ENCODE measurements around the gene MME.

Gene MME

DNA sequence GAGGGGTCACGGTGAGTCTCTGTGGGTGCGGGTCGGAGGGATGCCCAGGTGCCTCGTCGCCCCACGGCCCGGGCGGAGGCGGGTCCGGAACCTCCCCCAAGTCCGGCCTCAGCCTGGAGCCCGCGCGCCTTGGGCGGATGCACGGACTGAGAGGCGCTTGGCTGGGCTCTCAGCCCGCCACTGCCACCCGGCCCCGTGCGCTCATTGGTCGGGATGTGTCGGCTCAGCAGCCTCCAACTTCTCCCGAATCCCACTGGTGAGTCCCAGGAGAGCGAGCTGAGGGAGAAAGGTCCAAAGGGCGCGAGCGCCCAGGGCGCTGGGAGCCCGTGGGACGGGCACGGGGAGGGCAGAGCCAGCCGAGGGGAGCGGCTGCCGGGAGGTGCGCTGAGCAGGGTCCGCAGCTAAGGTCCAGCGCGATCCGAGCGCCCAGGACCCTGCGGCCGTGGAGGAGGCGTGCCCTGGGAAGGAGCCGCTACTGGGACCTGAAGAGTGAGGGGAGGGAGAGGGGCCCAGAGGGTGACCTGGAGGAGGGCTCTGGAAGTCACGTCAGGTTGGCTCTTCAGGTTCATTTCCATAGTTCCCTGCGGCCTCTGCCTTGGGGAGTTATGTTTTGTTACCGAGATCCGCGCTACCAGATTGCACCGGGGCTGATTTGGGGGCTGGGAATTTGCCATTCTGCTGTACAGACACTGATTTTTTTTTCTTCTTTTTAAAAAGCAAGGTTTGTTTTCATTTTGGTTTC, at the start of gene MME:
TSS of gene MME (plus strand) at position 574 of the 742 bp plus-strand sequence. CDS start 3,849 bp downstream, outside the sequence.
- TF ChIP-seq, protein P1, sequence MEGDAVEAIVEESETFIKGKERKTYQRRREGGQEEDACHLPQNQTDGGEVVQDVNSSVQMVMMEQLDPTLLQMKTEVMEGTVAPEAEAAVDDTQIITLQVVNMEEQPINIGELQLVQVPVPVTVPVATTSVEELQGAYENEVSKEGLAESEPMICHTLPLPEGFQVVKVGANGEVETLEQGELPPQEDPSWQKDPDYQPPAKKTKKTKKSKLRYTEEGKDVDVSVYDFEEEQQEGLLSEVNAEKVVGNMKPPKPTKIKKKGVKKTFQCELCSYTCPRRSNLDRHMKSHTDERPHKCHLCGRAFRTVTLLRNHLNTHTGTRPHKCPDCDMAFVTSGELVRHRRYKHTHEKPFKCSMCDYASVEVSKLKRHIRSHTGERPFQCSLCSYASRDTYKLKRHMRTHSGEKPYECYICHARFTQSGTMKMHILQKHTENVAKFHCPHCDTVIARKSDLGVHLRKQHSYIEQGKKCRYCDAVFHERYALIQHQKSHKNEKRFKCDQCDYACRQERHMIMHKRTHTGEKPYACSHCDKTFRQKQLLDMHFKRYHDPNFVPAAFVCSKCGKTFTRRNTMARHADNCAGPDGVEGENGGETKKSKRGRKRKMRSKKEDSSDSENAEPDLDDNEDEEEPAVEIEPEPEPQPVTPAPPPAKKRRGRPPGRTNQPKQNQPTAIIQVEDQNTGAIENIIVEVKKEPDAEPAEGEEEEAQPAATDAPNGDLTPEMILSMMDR (IDR thresholded peaks at IDR 0.05; ENCODE audit: poor library complexity, severe bottlenecking), result no peak
- peaks cover 4% of the 10 kb centered on the region for H3K9me3 ChIP-seq (ENCODE audit: severe bottlenecking)
- H3K27ac ChIP-seq (ENCODE audit: poor library complexity, severe bottlenecking), result no peak within 1 kb of the TSS
- ATAC-seq (ENCODE audit: low read depth) (peak; percentile 90), DNase-seq (ENCODE audit: low spot score) (peak; percentile 55)
- H3K36me3 ChIP-seq (ENCODE audit: low read depth), result peaks cover 6% of the 10 kb centered on the region
- no peaks in the 10 kb centered on the region for H3K27me3 ChIP-seq (ENCODE audit: insufficient read depth, poor library complexity, severe bottlenecking)
- peak within 1 kb of the TSS; percentile 59 for H3K4me3 ChIP-seq (ENCODE audit: severe bottlenecking)
- peaks cover 10% of the 10 kb centered on the region for H3K4me1 ChIP-seq (ENCODE audit: insufficient read depth, poor library complexity, severe bottlenecking)

DNA sequence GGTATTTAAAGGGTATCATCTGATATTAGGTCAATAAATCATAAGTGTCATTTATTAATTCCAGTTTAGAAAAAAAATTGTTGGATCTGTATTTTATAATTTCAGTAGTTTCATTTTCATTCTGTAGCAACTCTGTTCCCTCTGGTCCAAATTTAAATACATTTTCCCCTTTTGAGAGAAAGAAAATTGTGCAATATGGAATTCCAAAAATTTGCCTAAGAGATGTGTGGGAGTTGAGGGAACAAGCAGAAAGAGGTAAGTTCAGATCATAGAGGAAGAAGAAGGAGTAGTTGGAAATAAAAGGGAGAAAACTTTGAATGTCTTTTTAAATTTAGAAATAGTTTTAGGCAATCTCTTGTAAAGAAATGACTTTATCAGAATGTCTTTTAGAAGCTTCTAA, 48.9 kb upstream of the MME start:
- Histone ChIP-seq H3K27me3 (ENCODE audit: insufficient read depth, poor library complexity, severe bottlenecking) (no peaks in the 10 kb centered on the region), H3K36me3 (ENCODE audit: low read depth) (no peaks in the 10 kb centered on the region), H3K4me3 (ENCODE audit: severe bottlenecking) (no peak overlapping the region), H3K4me1 (ENCODE audit: insufficient read depth, poor library complexity, severe bottlenecking) (no peaks in the 10 kb centered on the region), H3K9me3 (ENCODE audit: severe bottlenecking) (no peaks in the 10 kb centered on the region), H3K27ac (ENCODE audit: poor library complexity, severe bottlenecking) (no peak overlapping the region)
- DNase-seq (ENCODE audit: low spot score) (no peak), ATAC-seq (ENCODE audit: low read depth) (no peak)
- TF ChIP-seq, protein P1 (IDR thresholded peaks at IDR 0.05; ENCODE audit: poor library complexity, severe bottlenecking), result no peak

DNA sequence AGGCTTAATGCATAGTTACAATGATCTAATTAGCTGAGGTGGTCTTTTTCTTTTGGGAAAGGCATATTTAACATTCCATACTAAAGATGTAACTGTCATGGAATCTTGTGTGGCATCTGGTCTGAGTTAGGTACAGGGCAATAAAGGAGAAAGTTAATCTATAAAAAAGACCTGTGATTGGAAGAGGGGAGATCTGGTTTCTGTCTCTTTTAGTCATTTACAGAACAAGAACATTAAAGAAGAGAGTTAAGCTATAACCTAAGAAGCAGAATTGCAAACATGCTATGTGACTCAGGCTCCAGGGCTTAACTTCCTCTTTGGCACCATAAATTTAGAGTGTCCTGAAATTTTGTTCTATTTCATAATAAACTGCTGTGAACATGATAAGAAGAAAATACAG, 47.2 kb upstream of the MME start:
- H3K4me1 ChIP-seq (ENCODE audit: insufficient read depth, poor library complexity, severe bottlenecking), result no peaks in the 10 kb centered on the region
- no peak for DNase-seq (ENCODE audit: low spot score)
- TF ChIP-seq, protein P1 (IDR thresholded peaks at IDR 0.05; ENCODE audit: poor library complexity, severe bottlenecking), result no peak
- H3K27me3 ChIP-seq (ENCODE audit: insufficient read depth, poor library complexity, severe bottlenecking), result no peaks in the 10 kb centered on the region
- no peak overlapping the region for H3K4me3 ChIP-seq (ENCODE audit: severe bottlenecking)
- no peaks in the 10 kb centered on the region for H3K36me3 ChIP-seq (ENCODE audit: low read depth)
- no peak overlapping the region for H3K27ac ChIP-seq (ENCODE audit: poor library complexity, severe bottlenecking)
- ATAC-seq (ENCODE audit: low read depth), result no peak
- no peaks in the 10 kb centered on the region for H3K9me3 ChIP-seq (ENCODE audit: severe bottlenecking)

DNA sequence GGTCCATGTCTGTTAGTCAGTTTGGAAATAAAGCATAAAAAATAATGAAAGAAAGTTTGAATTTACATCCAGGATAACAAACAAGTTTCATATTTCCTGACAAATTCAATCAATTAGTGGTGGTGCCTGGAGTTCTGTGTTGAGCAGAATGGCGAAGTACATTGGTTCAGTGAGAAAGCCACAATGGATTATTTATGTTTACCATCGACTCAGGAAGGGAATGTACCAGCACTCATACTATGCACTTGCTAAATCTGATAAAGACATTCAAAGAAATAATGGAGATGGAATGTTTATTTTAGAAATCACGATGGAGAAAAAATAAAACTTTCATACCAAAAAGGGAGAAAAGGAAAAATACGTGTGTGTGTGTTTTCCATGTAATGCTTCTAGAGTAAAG, 45.3 kb upstream of the MME start:
- ATAC-seq (ENCODE audit: low read depth) (no peak), DNase-seq (ENCODE audit: low spot score) (no peak)
- Histone ChIP-seq H3K36me3 (ENCODE audit: low read depth) (no peaks in the 10 kb centered on the region), H3K4me1 (ENCODE audit: insufficient read depth, poor library complexity, severe bottlenecking) (no peaks in the 10 kb centered on the region), H3K4me3 (ENCODE audit: severe bottlenecking) (no peak overlapping the region), H3K27me3 (ENCODE audit: insufficient read depth, poor library complexity, severe bottlenecking) (no peaks in the 10 kb centered on the region), H3K27ac (ENCODE audit: poor library complexity, severe bottlenecking) (no peak overlapping the region), H3K9me3 (ENCODE audit: severe bottlenecking) (no peaks in the 10 kb centered on the region)
- TF ChIP-seq, protein P1 (IDR thresholded peaks at IDR 0.05; ENCODE audit: poor library complexity, severe bottlenecking), result no peak

DNA sequence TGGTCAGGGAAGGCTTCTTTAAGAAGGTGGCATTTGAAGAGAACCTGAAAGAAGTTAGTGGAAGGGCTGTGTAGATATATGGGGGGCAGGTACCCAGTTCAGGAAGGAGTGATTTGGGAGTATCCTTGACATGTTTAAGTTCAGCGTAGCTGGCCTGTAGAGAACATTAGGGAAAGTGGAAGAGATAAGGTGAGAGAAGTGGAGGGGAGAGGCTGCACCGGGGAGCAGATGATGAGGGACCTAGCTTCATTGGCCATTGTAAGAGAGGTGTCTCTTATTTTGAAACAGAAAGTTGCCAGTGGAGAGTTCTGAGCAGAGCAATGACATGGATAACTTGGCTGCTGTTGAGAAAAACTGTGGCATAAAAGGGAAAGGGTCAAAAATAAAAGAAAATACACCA, 44.6 kb upstream of the MME start:
- Histone ChIP-seq H3K27ac (ENCODE audit: poor library complexity, severe bottlenecking) (no peak overlapping the region), H3K9me3 (ENCODE audit: severe bottlenecking) (no peaks in the 10 kb centered on the region), H3K4me3 (ENCODE audit: severe bottlenecking) (no peak overlapping the region), H3K4me1 (ENCODE audit: insufficient read depth, poor library complexity, severe bottlenecking) (no peaks in the 10 kb centered on the region), H3K36me3 (ENCODE audit: low read depth) (no peaks in the 10 kb centered on the region), H3K27me3 (ENCODE audit: insufficient read depth, poor library complexity, severe bottlenecking) (no peaks in the 10 kb centered on the region)
- ATAC-seq (ENCODE audit: low read depth) (no peak), DNase-seq (ENCODE audit: low spot score) (no peak)
- TF ChIP-seq, protein P1 (IDR thresholded peaks at IDR 0.05; ENCODE audit: poor library complexity, severe bottlenecking), result no peak
